Lower lobe of right lung (tissue), 2 donors: ENCODE data around the gene MTHFSD. TPM values are rescaled to one million over a fixed set of nuclear protein-coding genes. Genes with fewer than 3 reads are reported as not detected.
A peak's percentile ranks its signal among the peaks of the same experiment; 100 is the strongest.

Experiments
- ATAC-seq, 2 donors: fragments of 200-7000 bp; cut with Tn5 transposase; one replicate each; pipeline ENCODE4 v1.9.1; 2020 to 2022; ENCODE audit warnings: mild to moderate bottlenecking in 2 of 2, moderate library complexity in 2 of 2
- DNase-seq: peaks from one replicate; pipeline ENCODE4 v3.0.0-alpha.2; 2020
- H3K27ac ChIP-seq: fragments of 200-600 bp; one replicate; pipeline ENCODE4 v1.8.0; 2022
- H3K27me3 ChIP-seq: fragments of 200-600 bp; one replicate; pipeline ENCODE4 v1.8.0; 2022; ENCODE audit warnings: low read depth
- H3K36me3 ChIP-seq: fragments of 200-600 bp; one replicate; pipeline ENCODE4 v1.8.0; 2022; ENCODE audit warnings: mild to moderate bottlenecking
- H3K4me1 ChIP-seq: fragments of 200-600 bp; one replicate; pipeline ENCODE4 v1.8.0; 2022
- H3K4me3 ChIP-seq: fragments of 200-600 bp; one replicate; pipeline ENCODE4 v1.8.0; 2022; ENCODE audit warnings: mild to moderate bottlenecking
- H3K9me3 ChIP-seq: fragments of 200-600 bp; one replicate; pipeline ENCODE4 v1.8.0; 2022
- CTCF ChIP-seq: fragments of 200-600 bp; IDR thresholded peaks from one replicate; pipeline ENCODE4 v1.8.0; 2022; ENCODE audit warnings: antibody characterized with exemption, mild to moderate bottlenecking
- intact Hi-C: fragments of 100-400 bp; cut with DNase I; formaldehyde crosslinking; loops from one replicate; pipeline ENCODE4 v1.11.0; 2022
- total RNA-seq: library from RNA; stranded (reverse); fragmentation: NEBNext Ultra II Directional; extraction: Animal tissue kit (Norgen Biotek cat#: 25700); gene quantifications from one replicate; pipeline ENCODE4 v1.2.1, GENCODE V29; 2021
- donor health status: DM: no; HTN: yes; CAD: no; lungs with severe emphysema.

Gene MTHFSD
- total RNA-seq, 1 donor from 2014 or later, result 21.2 TPM

- intact Hi-C loops, result no loop called here
- Histone ChIP-seq H3K27ac (peak overlapping the region; percentile 89), H3K27me3 (peaks cover 88% of the 10 kb centered on the region), H3K36me3 (no peaks in the 10 kb centered on the region), H3K9me3 (no peaks in the 10 kb centered on the region), H3K4me1 (peaks cover 22% of the 10 kb centered on the region), H3K4me3 (peak overlapping the region; percentile 66)
- TF ChIP-seq CTCF, result no peak
- ATAC-seq (no peak), DNase-seq (no peak)
These were observed 47.6 kb downstream of the MTHFSD start for GRCh38 chr16:86507173-86508027.

DNA sequence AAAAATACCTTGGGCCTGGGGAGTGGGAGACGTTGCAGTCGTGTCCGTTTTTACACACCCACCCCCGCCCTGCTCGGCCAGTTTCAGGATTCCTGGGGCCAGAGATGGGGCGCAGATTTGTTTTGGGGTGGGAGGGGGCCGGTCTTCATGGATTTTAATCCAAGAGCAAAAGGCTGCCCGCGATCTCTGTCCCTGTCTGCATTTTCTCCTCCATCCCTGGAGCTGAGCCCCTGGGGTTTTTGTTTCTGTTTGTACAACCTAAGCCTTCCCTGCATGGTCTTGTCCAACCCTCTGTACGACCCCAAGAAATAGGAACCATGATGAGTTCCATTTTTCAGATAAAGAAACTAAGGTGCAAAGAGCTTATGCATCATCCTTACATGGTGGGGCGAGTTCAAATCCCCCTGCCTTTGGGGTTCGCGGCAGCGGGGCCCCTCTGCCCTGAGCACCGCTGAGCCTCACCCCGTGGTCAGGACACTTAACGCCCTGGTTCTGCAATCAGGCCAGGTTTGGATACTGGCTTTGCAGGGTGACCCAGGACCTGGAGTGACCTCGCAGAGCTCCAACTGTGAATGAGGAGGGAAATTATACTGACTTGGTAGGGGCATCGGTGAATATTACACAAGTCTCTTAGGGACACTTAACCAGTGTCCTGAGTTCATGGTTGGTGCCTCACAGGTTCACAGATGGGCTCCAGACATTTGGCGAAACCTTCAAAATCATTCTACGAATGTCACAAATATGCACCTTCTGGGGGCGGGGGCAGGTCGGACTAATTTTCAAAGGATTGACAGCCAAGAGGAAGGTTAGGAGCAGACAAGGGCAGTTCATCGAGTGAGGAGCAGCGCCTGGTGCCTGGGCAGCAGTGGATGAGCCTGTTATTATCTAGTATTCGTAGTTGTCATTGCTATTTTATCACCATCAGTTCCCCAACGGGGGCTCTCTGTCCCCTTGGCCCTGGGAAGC, 48.9 kb downstream of the MTHFSD start:
- peaks cover 86% of the 10 kb centered on the region for H3K27me3 ChIP-seq

DNA sequence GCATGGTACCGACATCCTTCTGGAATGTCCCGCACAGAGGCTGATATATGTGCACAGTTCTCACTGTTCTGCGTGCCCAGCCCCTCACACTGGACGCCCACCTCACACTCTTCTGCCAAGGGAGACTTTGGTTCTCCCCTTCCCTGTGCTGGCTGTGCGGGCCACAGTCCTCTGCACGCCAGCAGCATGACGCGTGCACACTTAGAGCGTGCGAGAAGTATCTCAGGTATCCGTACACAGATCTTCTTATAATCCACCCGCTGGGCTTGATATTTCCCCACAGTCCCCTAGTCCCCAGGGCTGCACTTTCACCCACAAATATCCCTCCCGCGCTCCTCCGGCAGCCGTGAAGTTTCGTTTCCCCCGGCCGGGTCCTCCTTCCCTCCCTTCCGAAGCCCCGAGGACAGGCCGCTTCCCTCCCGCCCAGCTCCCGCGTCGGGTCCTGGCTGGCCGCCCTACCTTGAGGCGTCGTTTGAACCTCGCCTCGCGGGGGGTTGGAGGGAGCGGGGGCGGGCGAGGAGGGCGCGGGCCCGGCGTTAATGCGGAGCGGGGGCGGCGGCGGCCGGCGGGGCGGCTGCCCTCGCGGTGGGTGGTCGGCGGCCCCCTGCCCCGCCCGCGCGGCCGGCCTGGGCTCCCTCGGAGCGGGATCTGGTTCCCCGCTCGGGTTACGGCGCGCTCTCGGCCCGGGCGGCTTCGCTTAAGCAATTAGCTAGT, 49.7 kb downstream of the MTHFSD start:
- H3K4me1 ChIP-seq, result peaks cover 22% of the 10 kb centered on the region
- H3K4me3 ChIP-seq, result peak overlapping the region; percentile 66
- no peaks in the 10 kb centered on the region for H3K36me3 ChIP-seq
- ATAC-seq (no peak), DNase-seq (no peak)
- H3K9me3 ChIP-seq, result no peaks in the 10 kb centered on the region
- peak overlapping the region; percentile 89 for H3K27ac ChIP-seq
- peaks cover 89% of the 10 kb centered on the region for H3K27me3 ChIP-seq
- TF ChIP-seq CTCF, result no peak
- intact Hi-C loops, result no loop called here

More for the DNA sequence above, 48.9 kb downstream of the MTHFSD start:
- no peak for DNase-seq
- Histone ChIP-seq H3K4me3 (peak overlapping the region; percentile 66), H3K36me3 (no peaks in the 10 kb centered on the region), H3K27ac (peak overlapping the region; percentile 89), H3K9me3 (no peaks in the 10 kb centered on the region), H3K4me1 (peaks cover 22% of the 10 kb centered on the region)
- no peak for TF ChIP-seq CTCF
- intact Hi-C loops, result no loop called here
- ATAC-seq, result no peak

DNA sequence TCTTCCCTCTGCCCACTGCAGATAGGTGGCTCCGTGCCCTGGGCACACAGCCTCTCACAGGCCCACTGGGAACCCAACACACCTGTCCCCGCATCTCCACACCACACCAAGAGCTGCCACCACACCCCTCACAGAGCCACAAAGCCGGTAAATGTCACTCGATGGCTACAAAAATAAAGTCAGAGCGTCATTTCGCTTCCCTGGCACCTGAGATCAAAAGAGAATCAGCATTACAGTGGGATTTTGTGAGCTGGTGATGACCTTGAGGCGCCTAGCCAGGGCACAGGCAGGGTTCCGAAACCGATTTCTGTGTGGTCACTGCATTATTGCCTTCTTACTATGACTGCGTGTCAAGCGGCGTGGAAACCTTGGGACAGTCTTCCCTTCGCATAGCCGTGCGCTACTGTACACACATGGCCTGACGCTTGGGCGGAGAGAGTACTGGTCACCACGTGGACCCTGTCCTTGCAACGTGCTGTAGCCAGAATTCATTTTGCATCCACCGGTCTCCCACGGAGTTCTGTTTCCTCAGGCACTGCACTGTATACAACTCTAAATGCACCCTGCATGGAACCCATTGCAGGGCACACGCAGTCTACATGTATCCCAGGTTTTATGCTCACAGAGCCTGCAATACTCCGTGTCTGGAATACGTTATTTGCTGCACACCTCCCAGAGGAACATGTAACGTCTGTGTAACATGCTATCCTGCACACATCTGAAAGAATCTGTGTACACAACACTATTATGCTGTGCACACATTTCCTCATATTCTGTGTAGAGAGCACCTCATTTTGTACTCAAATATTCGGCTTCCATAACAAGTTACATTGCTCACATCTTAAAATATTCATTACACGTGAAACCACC, 50.5 kb downstream of the MTHFSD start:
- Histone ChIP-seq H3K4me1 (peaks cover 17% of the 10 kb centered on the region), H3K27ac (peak overlapping the region; percentile 89), H3K36me3 (no peaks in the 10 kb centered on the region), H3K27me3 (peaks cover 92% of the 10 kb centered on the region), H3K4me3 (peak overlapping the region; percentile 66), H3K9me3 (no peaks in the 10 kb centered on the region)
- TF ChIP-seq CTCF, result no peak
- no peak for DNase-seq
- no peak for ATAC-seq
- intact Hi-C loops, result no loop called here
